CD4-positive, alpha-beta memory T cell (primary cell): Measurements from ENCODE around the gene GHDC. TPM values are rescaled to one million over a fixed set of nuclear protein-coding genes. Genes with fewer than 3 reads are reported as not detected.

ENCODE experiments used
- CTCF ChIA-PET: fragments of 350-600 bp; sonication (Branson Sonifier 250); formaldehyde crosslinking; loops from one replicate; lab custom pipeline; 2021; ENCODE audit warnings: inconsistent platforms; ENCODE audit not compliant: partially characterized antibody; lab: Charles Lee
- POLR2A ChIA-PET: fragments of 350-600 bp; sonication (Branson Sonifier 250); formaldehyde crosslinking; loops from one replicate; lab custom pipeline; 2021; ENCODE audit not compliant: partially characterized antibody; lab: Charles Lee
- DNase-seq, 5 donors: peaks; one replicate each; pipeline versions ENCODE4 v3.0.0 to v3.0.0-alpha.2; 2020 to 2022; ENCODE audit warnings: mixed read lengths in 1 of 5
- H3K27ac ChIP-seq: one replicate; pipeline ENCODE4 v1.7.0; 2013; ENCODE audit warnings: low read depth, low read length
- H3K27me3 ChIP-seq: 2 replicates; pipeline ENCODE4 v1.7.0; 2013; ENCODE audit warnings: mild to moderate bottlenecking, low read length, moderate library complexity; ENCODE audit not compliant: insufficient read depth
- H3K36me3 ChIP-seq: 2 replicates; pipeline ENCODE4 v1.7.0; 2013; ENCODE audit warnings: mild to moderate bottlenecking, low read length, moderate library complexity; ENCODE audit not compliant: insufficient read depth
- H3K4me1 ChIP-seq: 2 replicates; pipeline ENCODE4 v1.7.0; 2013; ENCODE audit warnings: mild to moderate bottlenecking, low read length, moderate library complexity; ENCODE audit not compliant: insufficient read depth
- H3K4me3 ChIP-seq, 2 donors: one replicate each; pipeline ENCODE4 v1.7.0; 2013; ENCODE audit warnings: low read length in 2 of 2, mild to moderate bottlenecking in 1 of 2
- H3K9me3 ChIP-seq, 2 donors: one replicate each; pipeline ENCODE4 v1.7.0; 2013; ENCODE audit warnings: low read length in 2 of 2, control low read depth in 1 of 2; ENCODE audit not compliant: control insufficient read depth in 1 of 2
- H3K27ac Mint-ChIP-seq, 7 donors: one replicate each; pipeline ENCODE4 v1.8.0; 2020 to 2021; ENCODE audit warnings: mixed read lengths in 7 of 7, mild to moderate bottlenecking in 6 of 7, inconsistent platforms in 3 of 7, moderate library complexity in 3 of 7
- H3K27me3 Mint-ChIP-seq, 2 donors: one replicate each; pipeline ENCODE4 v1.8.0; 2020 to 2021; ENCODE audit warnings: mixed read lengths in 2 of 2
- H3K36me3 Mint-ChIP-seq, 2 donors: one replicate each; pipeline ENCODE4 v1.8.0; 2020 to 2021; ENCODE audit warnings: mixed read lengths in 2 of 2, inconsistent platforms in 1 of 2, mild to moderate bottlenecking in 1 of 2
- H3K4me1 Mint-ChIP-seq, 4 donors: one replicate each; pipeline ENCODE4 v1.8.0; 2020 to 2021; ENCODE audit warnings: mixed read lengths in 4 of 4, mild to moderate bottlenecking in 1 of 4
- H3K4me3 Mint-ChIP-seq, 8 donors: one replicate each; pipeline ENCODE4 v1.8.0; 2020 to 2021; ENCODE audit warnings: mixed read lengths in 8 of 8, mild to moderate bottlenecking in 7 of 8, moderate library complexity in 6 of 8, inconsistent platforms in 3 of 8
- H3K9me3 Mint-ChIP-seq, 8 donors: one replicate each; pipeline ENCODE4 v1.8.0; 2020 to 2021; ENCODE audit warnings: mixed read lengths in 8 of 8, mild to moderate bottlenecking in 5 of 8, inconsistent platforms in 3 of 8, moderate library complexity in 1 of 8
- intact Hi-C: fragments of 100-400 bp; cut with micrococcal nuclease; formaldehyde crosslinking; loops from one replicate; pipeline ENCODE4 v1.15.1; 2023
- polyA plus RNA-seq, 2 donors: library from polyadenylated mRNA; unstranded; fragments of 300-500 nt; fragmentation: Illumina TruSeq; gene quantifications; one replicate each; pipeline ENCODE4 v1.2.3, GENCODE V29; 2021
- total RNA-seq, 2 experiments: library from RNA; stranded (reverse); gene quantifications; one replicate each; pipeline ENCODE4 v1.2.3, GENCODE V29; 2021

Gene GHDC
- total and polyA plus RNA-seq, 4 experiments from 2014 or later, result 12.9 to 25.3 (median 20.9) TPM

- Mint-ChIP-seq H3K36me3 (no peaks in the 10 kb centered on the region), H3K27me3 (peaks cover 0 to 5% of the 10 kb centered on the region in 2 donors), H3K27ac (peak overlapping the region in 2 of 7 donors; percentile 15 to 69), H3K4me3 (peak overlapping the region; percentile 43 to 76 (median 63)), H3K9me3 (peaks cover 0 to 2% (median 0%) of the 10 kb centered on the region in 8 donors), H3K4me1 (peaks cover 28 to 65% (median 44%) of the 10 kb centered on the region in 4 donors)
- ChIA-PET CTCF (interaction anchor here (1.1 to 3.9 kb wide), 6 partner anchors 9 to 163 kb away, joined by 3 to 15 read pairs (median 8); partner anchors contain the start of genes DNAJC7 and GHDC), POLR2A (interaction anchor here (1.2 to 5.8 kb wide), 6 partner anchors 10 to 163 kb away, joined by 3 to 50 read pairs (median 4); partner anchors contain the start of genes DHX58, DNAJC7 and GHDC)
- intact Hi-C loops, result loop anchor here (5.0 kb wide), 2 partner anchors 63 to 153 kb away; no protein-coding TSS in a partner anchor
- Histone ChIP-seq H3K27me3 (no peaks in the 10 kb centered on the region), H3K4me1 (peaks cover 65% of the 10 kb centered on the region), H3K4me3 (peak overlapping the region in 1 of 2 donors; percentile 53), H3K9me3 (no peaks in the 10 kb centered on the region), H3K36me3 (no peaks in the 10 kb centered on the region), H3K27ac (no peak overlapping the region)
- peak in 1 of 5 donors; percentile 4 for DNase-seq
Observed at GRCh38 chr17:42180411-42180921, 13.8 kb downstream of the GHDC start.

GRCh38 chr17:42179911-42180410 is 14.3 kb downstream of the GHDC start:
- peak in 2 of 5 donors; percentile 29 to 53 for DNase-seq
- intact Hi-C loops, result loop anchor here (5.0 kb wide), 2 partner anchors 63 to 153 kb away; no protein-coding TSS in a partner anchor

GRCh38 chr17:42179335-42179734 is 15.0 kb downstream of the GHDC start:
- Mint-ChIP-seq H3K9me3 (peaks cover 0 to 2% (median 0%) of the 10 kb centered on the region in 8 donors), H3K36me3 (no peaks in the 10 kb centered on the region), H3K4me3 (peak overlapping the region in 7 of 8 donors; percentile 13 to 84 (median 49)), H3K27me3 (peaks cover 0 to 8% of the 10 kb centered on the region in 2 donors), H3K4me1 (peaks cover 21 to 56% (median 35%) of the 10 kb centered on the region in 4 donors), H3K27ac (peak overlapping the region in 3 of 7 donors; percentile 59 to 69 (median 66))
- Histone ChIP-seq H3K9me3 (no peaks in the 10 kb centered on the region), H3K27me3 (no peaks in the 10 kb centered on the region), H3K4me3 (no peak overlapping the region), H3K4me1 (peaks cover 54% of the 10 kb centered on the region), H3K27ac (no peak overlapping the region), H3K36me3 (no peaks in the 10 kb centered on the region)
- DNase-seq, result no peak
- intact Hi-C loops, result no loop called here
- ChIA-PET POLR2A (interaction anchor here (1.2 to 1.8 kb wide), 3 partner anchors 13 to 162 kb away, joined by 3 to 6 read pairs (median 4); partner anchors contain the start of gene DNAJC7), CTCF (interaction anchor here (0.7 to 3.9 kb wide), 3 partner anchors 10 to 90 kb away, joined by 4 to 15 read pairs (median 9); partner anchors contain the start of gene GHDC)

More at GRCh38 chr17:42179911-42180410, 14.3 kb downstream of the GHDC start:
- Histone ChIP-seq H3K27me3 (no peaks in the 10 kb centered on the region), H3K9me3 (no peaks in the 10 kb centered on the region), H3K27ac (no peak overlapping the region), H3K36me3 (no peaks in the 10 kb centered on the region), H3K4me1 (peaks cover 60% of the 10 kb centered on the region), H3K4me3 (no peak overlapping the region)
- peak overlapping the region in 2 of 7 donors; percentile 66 to 69 for H3K27ac Mint-ChIP-seq
- peaks cover 0 to 5% of the 10 kb centered on the region in 2 donors for H3K27me3 Mint-ChIP-seq
- CTCF ChIA-PET, result interaction anchor here (0.7 to 3.9 kb wide), 5 partner anchors 9 to 155 kb away, joined by 4 to 15 read pairs (median 9); partner anchors contain the start of gene GHDC
- POLR2A ChIA-PET, result interaction anchor here (1.2 to 5.8 kb wide), 5 partner anchors 10 to 163 kb away, joined by 3 to 50 read pairs (median 5); partner anchors contain the start of genes DNAJC7 and GHDC
- H3K4me3 Mint-ChIP-seq, result peak overlapping the region; percentile 48 to 84 (median 67)
- H3K9me3 Mint-ChIP-seq, result peaks cover 0 to 2% (median 0%) of the 10 kb centered on the region in 8 donors
- peaks cover 26 to 62% (median 41%) of the 10 kb centered on the region in 4 donors for H3K4me1 Mint-ChIP-seq
- no peaks in the 10 kb centered on the region for H3K36me3 Mint-ChIP-seq

- Histone ChIP-seq H3K4me1 (peaks cover 51% of the 10 kb centered on the region), H3K4me3 (no peak overlapping the region), H3K27me3 (no peaks in the 10 kb centered on the region), H3K9me3 (no peaks in the 10 kb centered on the region), H3K36me3 (no peaks in the 10 kb centered on the region), H3K27ac (no peak overlapping the region)
- POLR2A ChIA-PET, result interaction anchor here (0.7 to 1.2 kb wide), 3 partner anchors 15 to 212 kb away, joined by 3 to 5 read pairs (median 3); partner anchors contain the start of genes CNP and GHDC
- peak in 2 of 5 donors; percentile 24 to 65 for DNase-seq
- H3K9me3 Mint-ChIP-seq, result peaks cover 0 to 2% (median 0%) of the 10 kb centered on the region in 8 donors
- peaks cover 0 to 8% of the 10 kb centered on the region in 2 donors for H3K27me3 Mint-ChIP-seq
- H3K4me1 Mint-ChIP-seq, result peaks cover 21 to 52% (median 34%) of the 10 kb centered on the region in 4 donors
- peak overlapping the region in 6 of 8 donors; percentile 21 to 84 (median 62) for H3K4me3 Mint-ChIP-seq
- H3K27ac Mint-ChIP-seq, result peak overlapping the region in 4 of 7 donors; percentile 63 to 71 (median 68)
- intact Hi-C loops, result no loop called here
- no peaks in the 10 kb centered on the region for H3K36me3 Mint-ChIP-seq
- CTCF ChIA-PET, result interaction anchor here (2.0 to 3.9 kb wide), 2 partner anchors 10 to 16 kb away, joined by 9 to 15 read pairs; partner anchors contain the start of gene GHDC
Observed at GRCh38 chr17:42178817-42179216, 15.5 kb downstream of the GHDC start.

- no peak overlapping the region for H3K27ac ChIP-seq
- ChIA-PET CTCF (no interaction called here), POLR2A (interaction anchor here (1.0 kb wide), 1 partner anchor 211 kb away, joined by 5 read pairs; the partner anchor contains the start of gene CNP)
- Mint-ChIP-seq H3K27ac (peak overlapping the region in 2 of 7 donors; percentile 3 to 59), H3K4me1 (peaks cover 13 to 40% (median 25%) of the 10 kb centered on the region in 4 donors), H3K9me3 (peaks cover 0 to 2% (median 0%) of the 10 kb centered on the region in 8 donors), H3K27me3 (peaks cover 0 to 8% of the 10 kb centered on the region in 2 donors), H3K36me3 (no peaks in the 10 kb centered on the region), H3K4me3 (peak overlapping the region in 3 of 8 donors; percentile 36 to 52 (median 46))
- H3K4me3 ChIP-seq, result no peak overlapping the region
- no peaks in the 10 kb centered on the region for H3K36me3 ChIP-seq
- peaks cover 39% of the 10 kb centered on the region for H3K4me1 ChIP-seq
- no peaks in the 10 kb centered on the region for H3K27me3 ChIP-seq
- no peak for DNase-seq
- intact Hi-C loops, result no loop called here
- no peaks in the 10 kb centered on the region for H3K9me3 ChIP-seq
Observed at GRCh38 chr17:42177684-42178083, 16.6 kb downstream of the GHDC start.

GRCh38 chr17:42174126-42174783 is 20.0 kb downstream of the GHDC start:
- Histone ChIP-seq H3K4me1 (peaks cover 12% of the 10 kb centered on the region), H3K27me3 (no peaks in the 10 kb centered on the region), H3K9me3 (no peaks in the 10 kb centered on the region), H3K4me3 (no peak overlapping the region), H3K36me3 (no peaks in the 10 kb centered on the region), H3K27ac (no peak overlapping the region)
- intact Hi-C loops, result no loop called here
- Mint-ChIP-seq H3K27me3 (peaks cover 0 to 4% of the 10 kb centered on the region in 2 donors), H3K27ac (no peak overlapping the region), H3K4me3 (no peak overlapping the region), H3K4me1 (peaks cover 6 to 16% (median 12%) of the 10 kb centered on the region in 4 donors), H3K9me3 (no peaks in the 10 kb centered on the region), H3K36me3 (no peaks in the 10 kb centered on the region)
- DNase-seq, result no peak
- POLR2A ChIA-PET, result no interaction called here
- CTCF ChIA-PET, result interaction anchor here (1.2 kb wide), 1 partner anchor 11 kb away, joined by 3 read pairs; the partner anchor contains the start of gene HCRT
